ENCODE measurements around the gene SSNA1. TPM values are rescaled to one million over a fixed set of nuclear protein-coding genes. Genes with fewer than 3 reads are reported as not detected.

The SSNA1 gene
- total and polyA plus RNA-seq, 9 of the 15 experiments (the other 6 are each of a cell fraction or from before 2014, with no cell fraction given), result 1.9 to 130 (median 57.1) TPM

DNA sequence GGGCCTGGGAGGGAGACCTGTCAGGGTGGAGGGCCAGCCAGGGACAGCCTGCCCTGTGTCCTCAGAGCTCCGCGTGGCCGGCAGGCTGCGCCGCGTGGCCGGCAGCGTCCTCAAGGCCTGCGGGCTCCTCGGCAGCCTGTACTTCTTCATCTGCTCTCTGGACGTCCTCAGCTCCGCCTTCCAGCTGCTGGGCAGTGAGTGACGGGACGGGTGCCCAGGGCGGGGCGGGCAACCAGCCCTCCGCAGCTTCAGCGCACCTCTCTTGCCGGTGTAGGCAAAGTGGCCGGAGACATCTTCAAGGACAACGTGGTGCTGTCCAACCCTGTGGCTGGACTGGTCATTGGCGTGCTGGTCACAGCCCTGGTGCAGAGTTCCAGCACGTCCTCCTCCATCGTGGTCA is 44.0 kb downstream of the SSNA1 start (continued):
- peak in 1 of 2 experiments; percentile 31 for TF ChIP-seq E2F6 (IDR thresholded peaks at IDR 0.05; ENCODE audit: borderline replicate concordance in 1 of 2, extremely low read depth in 1 of 2, insufficient read depth in 1 of 2, insufficient read length in 1 of 2, low read depth in 1 of 2, low read length in 1 of 2, poor library complexity in 1 of 2, severe bottlenecking in 1 of 2)
- TF ChIP-seq POLR2G (IDR thresholded peaks at IDR 0.05; ENCODE audit: low read depth, low read length), result peak; percentile 4; the same call in 1 of the 2 replicates

DNA sequence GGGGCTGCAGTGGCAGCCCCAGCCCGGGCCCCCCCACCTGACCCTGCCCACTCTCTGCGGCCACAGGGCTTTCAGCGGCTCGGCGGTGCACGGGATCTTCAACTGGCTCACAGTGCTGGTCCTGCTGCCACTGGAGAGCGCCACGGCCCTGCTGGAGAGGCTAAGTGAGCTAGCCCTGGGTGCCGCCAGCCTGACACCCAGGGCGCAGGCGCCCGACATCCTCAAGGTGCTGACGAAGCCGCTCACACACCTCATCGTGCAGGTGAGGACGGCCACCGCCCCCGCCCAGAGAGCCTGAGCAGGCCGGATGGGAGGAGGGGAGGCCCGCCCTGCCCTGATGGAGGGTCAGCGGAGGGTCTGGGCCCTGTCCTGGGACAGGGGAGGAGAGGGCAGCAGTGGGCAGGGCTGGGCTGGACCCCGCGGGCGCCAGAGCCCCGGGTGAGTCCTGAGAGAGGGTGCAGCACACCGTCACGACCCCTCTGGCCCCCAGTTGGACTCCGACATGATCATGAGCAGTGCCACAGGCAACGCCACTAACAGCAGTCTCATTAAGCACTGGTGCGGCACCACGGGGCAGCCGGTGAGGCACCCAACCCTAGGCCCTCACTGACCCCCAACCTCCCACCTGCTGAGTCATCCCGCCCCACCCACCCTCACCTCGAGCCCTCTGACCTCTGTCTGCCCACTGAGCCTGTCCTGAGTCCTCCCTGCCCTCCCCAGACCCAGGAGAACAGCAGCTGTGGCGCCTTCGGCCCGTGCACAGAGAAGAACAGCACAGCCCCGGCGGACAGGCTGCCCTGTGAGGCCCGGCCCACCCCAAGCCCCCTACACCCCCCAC is 44.9 kb downstream of the SSNA1 start:
- DNase-seq (ENCODE audit: extremely low read depth in 1 of 4, low spot score in 3 of 4) (peak; percentile 34 to 65 (median 48)), ATAC-seq (no peak), FAIRE-seq (no peak)
- Histone ChIP-seq H3K4me2 (ENCODE audit: insufficient read depth, low read length) (no peak overlapping the region), H3K9me3 (replicated peaks; ENCODE audit: control insufficient read depth, insufficient read depth, low read depth, low read length) (no peaks in the 10 kb centered on the region), H3K9ac (ENCODE audit: insufficient read depth in 1 of 2, low read depth in 2 of 2, low read length in 2 of 2) (peak overlapping the region in 1 of 2 experiments; percentile 70; a peak in 2 of 4 replicates), H3K27me3 (ENCODE audit: control insufficient read depth in 2 of 2, insufficient read depth in 2 of 2, low read length in 2 of 2) (no peaks in the 10 kb centered on the region), H3K4me1 (replicated peaks in 1 of 2; ENCODE audit: control insufficient read depth in 2 of 2, insufficient read depth in 2 of 2, low read length in 2 of 2) (peaks cover 17 to 100% of the 10 kb centered on the region in 2 experiments), H3K36me3 (ENCODE audit: control insufficient read depth, insufficient read depth, low read length) (no peaks in the 10 kb centered on the region), H3K4me3 (no peak overlapping the region), H2AFZ (ENCODE audit: low read depth, low read length) (no peak overlapping the region), H3K27ac (ENCODE audit: extremely low read depth, low read depth, low read length) (no peak overlapping the region), H4K20me1 (replicated peaks; ENCODE audit: control insufficient read depth, insufficient read depth, low read length) (no peaks in the 10 kb centered on the region), H3K79me2 (ENCODE audit: control insufficient read depth, insufficient read depth, low read length) (peaks cover 5% of the 10 kb centered on the region), H3K9me1 (ENCODE audit: control insufficient read depth, insufficient read depth, low read length) (peaks cover 4% of the 10 kb centered on the region)
- no TSS peak for BruUV-seq (replicated peaks)
- CTCF ChIA-PET (ENCODE audit: low intra/inter-chr PET ratio), result no interaction called here
- POLR2A ChIA-PET, result interaction anchor here (1.1 kb wide), 1 partner anchor 13 kb away, joined by 6 read pairs; no protein-coding TSS in a partner anchor
- in situ Hi-C loops (cut with MboI) (loop anchor here (25.0 kb wide), 1 partner anchor 446 kb away; the partner anchor contains the start of genes CCDC183 and TMEM141), intact Hi-C loops (cut with micrococcal nuclease) (no loop called here)
- WGBS (ENCODE audit: insufficient coverage, low coverage, missing lambda C conversion rate), result 58% methylated on average over 9 of the region's 40 CpGs
- TF ChIP-seq, protein P1, sequence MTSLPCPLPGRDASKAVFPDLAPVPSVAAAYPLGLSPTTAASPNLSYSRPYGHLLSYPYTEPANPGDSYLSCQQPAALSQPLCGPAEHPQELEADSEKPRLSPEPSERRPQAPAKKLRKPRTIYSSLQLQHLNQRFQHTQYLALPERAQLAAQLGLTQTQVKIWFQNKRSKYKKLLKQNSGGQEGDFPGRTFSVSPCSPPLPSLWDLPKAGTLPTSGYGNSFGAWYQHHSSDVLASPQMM (CRISPR knock-in tag; IDR thresholded peaks at IDR 0.05), result no peak
- TF ChIP-seq HNRNPL (IDR thresholded peaks at IDR 0.05; ENCODE audit: low read depth, low read length) (0 out of 2 replicates have a peak, but pooled peaks have one; percentile 30), HNRNPUL1 (IDR thresholded peaks at IDR 0.05; ENCODE audit: low read length) (no peak), HCFC1 (IDR thresholded peaks at IDR 0.05; ENCODE audit: low read depth, low read length) (no peak), SRSF7 (optimal IDR thresholded peaks at IDR 0.05; ENCODE audit: low read depth, low read length) (no peak), NFE2 (IDR thresholded peaks at IDR 0.05; ENCODE audit: low read depth) (peak; percentile 37; the same call in 1 of the 2 replicates), ZKSCAN1 (IDR thresholded peaks at IDR 0.05; ENCODE audit: low read depth, low read length) (no peak), ZNF740 (CRISPR knock-in tag; IDR thresholded peaks at IDR 0.05) (no peak), ZNF740 (tag; IDR thresholded peaks at IDR 0.05) (0 out of 4 replicates have a peak, but pooled peaks of 1 of the 2 experiments have one; percentile 17), TRIM25 (IDR thresholded peaks at IDR 0.05; ENCODE audit: borderline replicate concordance) (no peak)
